ENCODE data around the gene TSC2.
"Not testable (repeated sequence)": the region's sequence is repeated elsewhere in the genome, so short reads cannot be mapped to it uniquely, and the experiment has no call there.

GRCh38 chr16:2106211-2106610 lies 58.4 kb downstream of the TSC2 start:
- not testable (repeated sequence) for TF ChIP-seq CTCF, POLR2A, POLR2AphosphoS5, EP300 (IDR thresholded peaks at IDR 0.05)

All from upper lobe of left lung (tissue), 4 donors.